ENCODE results near the gene ARNT2.
A peak's percentile ranks its signal among the peaks of the same experiment; 100 is the strongest.

Gene ARNT2

GRCh38 chr15:80559320-80559693, 155.1 kb downstream of the ARNT2 start:
- DNase-seq = no peak

- DNase-seq = no peak
These were observed 155.6 kb downstream of the ARNT2 start for GRCh38 chr15:80559761-80560160.

- DNase-seq = no peak
These were observed 156.6 kb downstream of the ARNT2 start for GRCh38 chr15:80560601-80561400.

GRCh38 chr15:80561500-80561899, 157.3 kb downstream of the ARNT2 start:
- DNase-seq = no peak

GRCh38 chr15:80562033-80562432, 157.9 kb downstream of the ARNT2 start:
- DNase-seq = no peak

GRCh38 chr15:80562846-80563245, 158.7 kb downstream of the ARNT2 start:
- no peak for DNase-seq

- no peak for DNase-seq
These were observed 159.3 kb downstream of the ARNT2 start for GRCh38 chr15:80563372-80563997.

- DNase-seq = no peak
These were observed 159.9 kb downstream of the ARNT2 start for GRCh38 chr15:80564056-80564455.

GRCh38 chr15:80565398-80565797, 161.2 kb downstream of the ARNT2 start:
- no peak for DNase-seq

GRCh38 chr15:80565988-80566387, 161.8 kb downstream of the ARNT2 start:
- no peak for DNase-seq

- DNase-seq = peak; percentile 47
These were observed 163.6 kb downstream of the ARNT2 start for GRCh38 chr15:80567721-80568157.

GRCh38 chr15:80568298-80568697, 164.1 kb downstream of the ARNT2 start:
- DNase-seq = no peak

GRCh38 chr15:80568876-80569605, 164.9 kb downstream of the ARNT2 start:
- DNase-seq = no peak

- no peak for DNase-seq
These were observed 165.5 kb downstream of the ARNT2 start for GRCh38 chr15:80569656-80570055.

GRCh38 chr15:80570553-80570952, 166.4 kb downstream of the ARNT2 start:
- no peak for DNase-seq

GRCh38 chr15:80572337-80572736, 168.2 kb downstream of the ARNT2 start:
- DNase-seq = no peak

GRCh38 chr15:80573606-80574005, 169.4 kb downstream of the ARNT2 start:
- DNase-seq = no peak

- no peak for DNase-seq
These were observed 170.4 kb downstream of the ARNT2 start for GRCh38 chr15:80574590-80574989.

GRCh38 chr15:80576519-80577090, 172.4 kb downstream of the ARNT2 start:
- no peak for DNase-seq

- DNase-seq = no peak
These were observed 173.5 kb downstream of the ARNT2 start for GRCh38 chr15:80577552-80578205.

- no peak for DNase-seq
These were observed 174.0 kb downstream of the ARNT2 start for GRCh38 chr15:80578206-80578595.

- no peak for DNase-seq
These were observed 174.7 kb downstream of the ARNT2 start for GRCh38 chr15:80578871-80579270.

- DNase-seq = no peak
These were observed 175.4 kb downstream of the ARNT2 start for GRCh38 chr15:80579611-80580010.
